HepG2 (cell line): ENCODE results near the gene PDE3B. TPM values are rescaled to one million over a fixed set of nuclear protein-coding genes. Genes with fewer than 3 reads are reported as not detected.

Source experiments
- ATAC-seq: fragments of 200-7000 bp; cut with Tn5 transposase; 3 replicates; pipeline ENCODE4 v1.9.1; 2020; ENCODE audit warnings: mild to moderate bottlenecking, moderate library complexity
- BruUV-seq: library from RNA; stranded (reverse); fragments of 400-500 nt; replicated peaks from 2 replicates; lab custom pipeline; 2021; lab: Mats Ljungman, UMichigan
- CTCF ChIA-PET: fragments of 300-600 bp; formaldehyde crosslinking; extraction: SDS; loops from one replicate; lab custom pipeline; 2021; ENCODE audit warnings: low total read pairs, inconsistent platforms, low intra/inter-chr PET ratio; lab: Yijun Ruan, JAX
- POLR2A ChIA-PET: fragments of 350-600 bp; sonication (Branson Sonifier 250); formaldehyde crosslinking; loops from one replicate; lab custom pipeline; 2020; ENCODE audit warnings: antibody characterized with exemption, inconsistent platforms; lab: Yijun Ruan, JAX
- DNase-seq: peaks from one replicate; pipeline ENCODE4 v3.0.0-alpha.2; 2015; ENCODE audit warnings: low spot score
- FAIRE-seq: peaks from 3 replicates; lab custom pipeline; 2011; peaks lifted over from hg19 to GRCh38; lab: Jason Lieb, UNC
- H2AFZ ChIP-seq: one replicate; pipeline ENCODE4 v1.6.1; 2011; ENCODE audit warnings: low read length, inconsistent platforms
- H3K27ac ChIP-seq: fragments of 300-600 bp; 3 replicates; pipeline ENCODE4 v1.8.0; 2011; ENCODE audit warnings: mixed run types, mild to moderate bottlenecking, mixed read lengths, low read length, inconsistent platforms; ENCODE audit not compliant: insufficient read depth; ENCODE audit errors: extremely low read length
- H3K27me3 ChIP-seq, 2 experiments: fragments of 200-600 bp in 1 of 2; 2 replicates in 1 of 2; 3 replicates in 1 of 2; pipeline versions ENCODE4 v1.6.0 to v1.8.0; 2011; ENCODE audit warnings: low read length in 2 of 2, mild to moderate bottlenecking in 2 of 2, moderate library complexity in 2 of 2, inconsistent platforms in 1 of 2; ENCODE audit not compliant: insufficient read depth in 2 of 2, control insufficient read depth in 1 of 2
- H3K36me3 ChIP-seq, 2 experiments: fragments of 200-600 bp in 1 of 2; replicated peaks in 1 of 2; 2 replicates in 1 of 2; 3 replicates in 1 of 2; pipeline versions ENCODE4 v1.5.1 to v1.8.0; 2011; ENCODE audit warnings: low read length in 2 of 2, inconsistent platforms in 1 of 2; ENCODE audit not compliant: insufficient read depth in 2 of 2, control insufficient read depth in 1 of 2
- H3K4me1 ChIP-seq: 2 replicates; pipeline ENCODE4 v1.5.1; 2012; ENCODE audit warnings: low read length, inconsistent platforms; ENCODE audit not compliant: insufficient read depth
- H3K4me2 ChIP-seq: 2 replicates; pipeline ENCODE4 v1.6.0; 2011; ENCODE audit warnings: low read depth, low read length, inconsistent platforms
- H3K4me3 ChIP-seq, 3 experiments: fragments of 200-600 bp in 1 of 3; sonication (generic), shearing (Covaris generic) in 1 of 3; replicated peaks in 1 of 3; 2 replicates each; pipeline ENCODE4 v1.5.1; 2011 to 2016; ENCODE audit warnings: low read length in 3 of 3, inconsistent platforms in 2 of 3, low read depth in 2 of 3, mild to moderate bottlenecking in 2 of 3, control low read depth in 1 of 3, mixed read lengths in 1 of 3; ENCODE audit not compliant: insufficient read depth in 1 of 3
- H3K79me2 ChIP-seq: one replicate; pipeline ENCODE4 v1.6.1; 2011; ENCODE audit warnings: low read length, inconsistent platforms; ENCODE audit not compliant: insufficient read depth
- H3K9ac ChIP-seq: 2 replicates; pipeline ENCODE4 v1.6.0; 2011; ENCODE audit warnings: mild to moderate bottlenecking, low read depth, low read length, inconsistent platforms; ENCODE audit not compliant: insufficient read depth
- H3K9me3 ChIP-seq: 2 replicates; pipeline ENCODE4 v1.5.1; 2012; ENCODE audit warnings: mild to moderate bottlenecking, low read length
- H4K20me1 ChIP-seq: 2 replicates; pipeline ENCODE4 v1.6.0; 2011; ENCODE audit warnings: inconsistent platforms, mild to moderate bottlenecking, low read length, moderate library complexity; ENCODE audit not compliant: insufficient read depth
- BRD4 ChIP-seq: sonication (generic); formaldehyde crosslinking; IDR thresholded peaks from 2 replicates; pipeline ENCODE4 v1.4.0; 2020; ENCODE audit warnings: missing genetic modification reagents
- ELK4 ChIP-seq: sonication (generic); formaldehyde crosslinking; IDR thresholded peaks from 2 replicates; pipeline ENCODE4 v1.9.0; 2021; ENCODE audit warnings: missing genetic modification reagents, borderline replicate concordance
- FOXA3 ChIP-seq: IDR thresholded peaks from 2 replicates; pipeline ENCODE4 v1.6.1; 2016; ENCODE audit warnings: missing genetic modification reagents, missing compliant biosample characterization
- HMG20B ChIP-seq: conservative IDR thresholded peaks from 2 replicates; pipeline ENCODE4 v1.6.1; 2016; ENCODE audit warnings: missing genetic modification reagents, missing compliant biosample characterization
- HMGA1 ChIP-seq: sonication (generic); formaldehyde crosslinking; conservative IDR thresholded peaks from 2 replicates; pipeline ENCODE4 v1.4.0; 2020; ENCODE audit warnings: missing genetic modification reagents
- IRX3 ChIP-seq: sonication (generic); formaldehyde crosslinking; IDR thresholded peaks from 2 replicates; pipeline ENCODE4 v1.8.1; 2023; ENCODE audit warnings: mild to moderate bottlenecking, low read depth, missing genetic modification reagents, borderline replicate concordance
- JUND ChIP-seq: sonication (generic); formaldehyde crosslinking; IDR thresholded peaks from 2 replicates; pipeline ENCODE4 v1.8.0; 2022; ENCODE audit warnings: mild to moderate bottlenecking, missing genetic modification reagents
- KMT2A ChIP-seq: sonication (generic); formaldehyde crosslinking; IDR thresholded peaks from 2 replicates; pipeline ENCODE4 v1.4.0; 2020; ENCODE audit warnings: missing genetic modification reagents
- RXRB ChIP-seq: IDR thresholded peaks from 2 replicates; pipeline ENCODE4 v1.6.1; 2016; ENCODE audit warnings: borderline replicate concordance, missing genetic modification reagents, missing compliant biosample characterization
- SRY ChIP-seq: sonication (generic); formaldehyde crosslinking; IDR thresholded peaks from 2 replicates; pipeline ENCODE4 v1.8.0; 2022; ENCODE audit warnings: mild to moderate bottlenecking, missing genetic modification reagents
- STAG1 ChIP-seq: sonication (generic); formaldehyde crosslinking; IDR thresholded peaks from 2 replicates; pipeline ENCODE4 v1.4.0; 2020; ENCODE audit warnings: missing genetic modification reagents
- ZBTB33 ChIP-seq: sonication (generic); formaldehyde crosslinking; IDR thresholded peaks from 2 replicates; pipeline ENCODE4 v1.4.0; 2020; ENCODE audit warnings: missing genetic modification reagents
- ZNF136 ChIP-seq: sonication (generic); formaldehyde crosslinking; IDR thresholded peaks from 2 replicates; pipeline ENCODE4 v1.8.1; 2022; ENCODE audit warnings: low read depth, mild to moderate bottlenecking, moderate library complexity, missing genetic modification reagents
- ZNF512 ChIP-seq: sonication (generic); formaldehyde crosslinking; IDR thresholded peaks from 2 replicates; pipeline ENCODE4 v1.4.0; 2020; ENCODE audit warnings: mild to moderate bottlenecking, missing genetic modification reagents
- WGBS: methylation state at CpG from one replicate; pipeline ENCODE4 v1.1.6; 2017; ENCODE audit warnings: low lambda C conversion rate; 5-methylcytosine and 5-hydroxymethylcytosine counted together
- in situ Hi-C: cut with HindIII; loops from 2 replicates; pipeline ENCODE4 v1.10.0; 2017; ENCODE audit warnings: low pct_unique_long_range_greater_than_20kb; ENCODE audit not compliant: extremely low pct_ligation_motif_present
- intact Hi-C: fragments of 100-400 bp; cut with micrococcal nuclease; formaldehyde crosslinking; loops from one replicate; pipeline ENCODE4 v1.10.0; 2022; ENCODE audit not compliant: unreplicated experiment
- polyA plus RNA-seq, 8 experiments: library from polyadenylated mRNA; depleted of rRNA in 3 of 8; stranded (reverse) in 7 of 8; unstranded in 1 of 8; fragments of >200 nt; fragmentation: Illumina TruSeq in 4 of 8; extraction: Trizol in 4 of 8; gene quantifications; 2 replicates each; pipeline versions ENCODE4 v1.2.1 to v1.2.3, GENCODE V29; 2011 to 2016; ENCODE audit warnings: low read depth in 4 of 8, missing spikeins in 1 of 8, mixed read lengths in 1 of 8; ENCODE audit not compliant: insufficient read depth in 1 of 8
- total RNA-seq, 5 experiments: library from RNA; depleted of rRNA; stranded (reverse); fragments of >200 nt; fragmentation: Illumina TruSeq; extraction: Trizol; gene quantifications; 2 replicates each; pipeline ENCODE4 v1.2.3, GENCODE V29; 2016; ENCODE audit warnings: low read depth in 1 of 5
- TF ChIP-seq, protein P1 (sequence below): sonication (generic); formaldehyde crosslinking; IDR thresholded peaks from 2 replicates; pipeline ENCODE4 v1.4.0; 2020; ENCODE audit warnings: low read depth, mild to moderate bottlenecking, missing genetic modification reagents
- TF ChIP-seq, protein P2 (sequence below): sonication (generic); formaldehyde crosslinking; IDR thresholded peaks from 2 replicates; pipeline ENCODE4 v1.8.0; 2022; ENCODE audit warnings: mild to moderate bottlenecking, missing genetic modification reagents; ENCODE audit not compliant: insufficient replicate concordance
- TF ChIP-seq, protein P3 (sequence below): sonication (generic); formaldehyde crosslinking; IDR thresholded peaks from 2 replicates; pipeline ENCODE4 v1.4.0; 2020; ENCODE audit warnings: missing genetic modification reagents

The PDE3B gene
- total and polyA plus RNA-seq, 2 of the 13 experiments (the other 11 are each of a cell fraction or from before 2014, with no cell fraction given) = 14.1 to 26.5 TPM

DNA sequence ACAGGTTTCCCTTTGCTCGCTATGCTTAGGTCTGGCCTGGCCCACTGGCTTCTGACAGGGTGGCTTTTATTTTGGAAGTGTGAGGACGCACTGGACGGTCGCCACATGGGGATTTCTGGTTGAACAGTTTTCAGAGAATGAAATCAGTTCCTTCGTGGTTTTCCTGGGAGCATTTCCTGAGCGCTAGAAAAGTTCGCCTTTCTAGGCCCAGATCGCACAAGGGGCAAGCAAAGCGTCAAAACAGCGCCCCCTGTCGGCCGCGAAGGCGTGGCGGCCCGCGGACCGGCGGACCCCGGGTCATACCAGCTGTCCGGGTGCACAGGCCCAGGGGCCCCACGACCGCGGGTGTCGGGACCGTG lies 261.1 kb downstream of the PDE3B start:
- H3K4me2 ChIP-seq = no peak overlapping the region
- H4K20me1 ChIP-seq = no peaks in the 10 kb centered on the region
- H3K4me3 ChIP-seq = no peak overlapping the region
- H3K27ac ChIP-seq = no peak overlapping the region
- POLR2A ChIA-PET = no interaction called here
- intact Hi-C loops (no loop called here), in situ Hi-C loops (loop anchor here (5.0 kb wide), 2 partner anchors 117 to 367 kb away; no protein-coding TSS in a partner anchor)
- no peaks in the 10 kb centered on the region for H3K79me2 ChIP-seq
- no peak overlapping the region for H3K9ac ChIP-seq
- CTCF ChIA-PET = no interaction called here
- 100% methylated on average over 4 of the region's 26 CpGs for WGBS
- H3K9me3 ChIP-seq = no peaks in the 10 kb centered on the region
- no peak for FAIRE-seq
- H3K36me3 ChIP-seq = no peaks in the 10 kb centered on the region
- H3K4me1 ChIP-seq = peaks cover 23% of the 10 kb centered on the region
- H2AFZ ChIP-seq = no peak overlapping the region
- no TSS peak for BruUV-seq
- no peak for ATAC-seq
- no peaks in the 10 kb centered on the region for H3K27me3 ChIP-seq
- DNase-seq = no peak
- TF ChIP-seq SRY (CRISPR knock-in tag) = no peak
- TF ChIP-seq, protein P1, sequence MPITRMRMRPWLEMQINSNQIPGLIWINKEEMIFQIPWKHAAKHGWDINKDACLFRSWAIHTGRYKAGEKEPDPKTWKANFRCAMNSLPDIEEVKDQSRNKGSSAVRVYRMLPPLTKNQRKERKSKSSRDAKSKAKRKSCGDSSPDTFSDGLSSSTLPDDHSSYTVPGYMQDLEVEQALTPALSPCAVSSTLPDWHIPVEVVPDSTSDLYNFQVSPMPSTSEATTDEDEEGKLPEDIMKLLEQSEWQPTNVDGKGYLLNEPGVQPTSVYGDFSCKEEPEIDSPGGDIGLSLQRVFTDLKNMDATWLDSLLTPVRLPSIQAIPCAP = no peak
- no peak for TF ChIP-seq FOXA3 (CRISPR knock-in tag)
- TF ChIP-seq JUND (CRISPR knock-in tag) = no peak
- no peak for TF ChIP-seq BRD4 (CRISPR knock-in tag)
- no peak for TF ChIP-seq ZNF136 (CRISPR knock-in tag)
- TF ChIP-seq, protein P2, sequence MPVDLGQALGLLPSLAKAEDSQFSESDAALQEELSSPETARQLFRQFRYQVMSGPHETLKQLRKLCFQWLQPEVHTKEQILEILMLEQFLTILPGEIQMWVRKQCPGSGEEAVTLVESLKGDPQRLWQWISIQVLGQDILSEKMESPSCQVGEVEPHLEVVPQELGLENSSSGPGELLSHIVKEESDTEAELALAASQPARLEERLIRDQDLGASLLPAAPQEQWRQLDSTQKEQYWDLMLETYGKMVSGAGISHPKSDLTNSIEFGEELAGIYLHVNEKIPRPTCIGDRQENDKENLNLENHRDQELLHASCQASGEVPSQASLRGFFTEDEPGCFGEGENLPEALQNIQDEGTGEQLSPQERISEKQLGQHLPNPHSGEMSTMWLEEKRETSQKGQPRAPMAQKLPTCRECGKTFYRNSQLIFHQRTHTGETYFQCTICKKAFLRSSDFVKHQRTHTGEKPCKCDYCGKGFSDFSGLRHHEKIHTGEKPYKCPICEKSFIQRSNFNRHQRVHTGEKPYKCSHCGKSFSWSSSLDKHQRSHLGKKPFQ (CRISPR knock-in tag) = no peak
- TF ChIP-seq ELK4 = no peak
- TF ChIP-seq ZNF512 (CRISPR knock-in tag) = no peak
- peak; percentile 28 for TF ChIP-seq STAG1 (CRISPR knock-in tag)
- TF ChIP-seq HMG20B (CRISPR knock-in tag) = no peak
- no peak for TF ChIP-seq RXRB (CRISPR knock-in tag)
- no peak for TF ChIP-seq IRX3 (CRISPR knock-in tag)
- TF ChIP-seq ZBTB33 (CRISPR knock-in tag) = peak; percentile 94
- no peak for TF ChIP-seq KMT2A (CRISPR knock-in tag)
- TF ChIP-seq HMGA1 (CRISPR knock-in tag) = no peak
- TF ChIP-seq, protein P3, sequence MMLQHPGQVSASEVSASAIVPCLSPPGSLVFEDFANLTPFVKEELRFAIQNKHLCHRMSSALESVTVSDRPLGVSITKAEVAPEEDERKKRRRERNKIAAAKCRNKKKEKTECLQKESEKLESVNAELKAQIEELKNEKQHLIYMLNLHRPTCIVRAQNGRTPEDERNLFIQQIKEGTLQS (CRISPR knock-in tag) = no peak
